B cell (primary cell): ENCODE measurements around the gene GRXCR2. TPM values are rescaled to one million over a fixed set of nuclear protein-coding genes. Genes with fewer than 3 reads are reported as not detected.

ENCODE experiments used
- ATAC-seq: fragments of 200-7000 bp; cut with Tn5 transposase; one replicate; pipeline ENCODE4 v1.10.0; 2021; ENCODE audit warnings: low read depth, mild to moderate bottlenecking, moderate number of reproducible peaks, moderate library complexity
- CTCF ChIA-PET: fragments of 350-600 bp; sonication (Branson Sonifier 250); formaldehyde crosslinking; loops from one replicate; lab custom pipeline; 2021; ENCODE audit warnings: antibody characterized with exemption, inconsistent platforms; lab: Charles Lee
- POLR2A ChIA-PET: fragments of 350-600 bp; sonication (Branson Sonifier 250); formaldehyde crosslinking; loops from one replicate; lab custom pipeline; 2021; ENCODE audit warnings: antibody characterized with exemption; lab: Charles Lee
- DNase-seq: peaks from one replicate; pipeline ENCODE4 v3.0.0; 2013
- H2AFZ ChIP-seq: 2 replicates; pipeline ENCODE4 v1.6.1; 2012; ENCODE audit warnings: mild to moderate bottlenecking, low read depth, low read length; ENCODE audit not compliant: insufficient read depth, poor library complexity, severe bottlenecking
- H3K27ac ChIP-seq, 2 donors: 1 replicate in 1 of 2; 2 replicates in 1 of 2; pipeline ENCODE4 v1.5.1; 2012 to 2013; ENCODE audit warnings: low read length in 2 of 2, mild to moderate bottlenecking in 2 of 2, moderate library complexity in 1 of 2
- H3K27me3 ChIP-seq, 4 experiments: fragments of 200-600 bp in 1 of 4; sonication (generic) in 1 of 4; replicated peaks in 1 of 4; 1 replicate in 2 of 4; 2 replicates in 2 of 4; pipeline versions ENCODE4 v1.6.1 to v1.7.0; 2013 to 2016; ENCODE audit warnings: low read length in 3 of 4, mild to moderate bottlenecking in 2 of 4, mixed read lengths in 1 of 4, moderate library complexity in 1 of 4; ENCODE audit not compliant: insufficient read depth in 4 of 4, control insufficient read depth in 3 of 4; ENCODE audit errors: control extremely low read depth in 1 of 4
- H3K36me3 ChIP-seq, 2 experiments: replicated peaks in 1 of 2; 1 replicate in 1 of 2; 2 replicates in 1 of 2; pipeline versions ENCODE4 v1.6.1 to v1.7.1; 2013; ENCODE audit warnings: low read length in 1 of 2; ENCODE audit not compliant: insufficient read depth in 2 of 2, control insufficient read depth in 1 of 2; ENCODE audit errors: control extremely low read depth in 1 of 2, extremely low read depth in 1 of 2
- H3K4me1 ChIP-seq, 2 donors: fragments of 200-600 bp in 1 of 2; sonication (generic) in 1 of 2; 1 replicate in 1 of 2; 2 replicates in 1 of 2; pipeline versions ENCODE4 v1.5.1 to v1.6.1; 2013 to 2017; ENCODE audit warnings: low read length in 2 of 2; ENCODE audit not compliant: control insufficient read depth in 2 of 2, insufficient read depth in 2 of 2
- H3K4me2 ChIP-seq: replicated peaks from 2 replicates; pipeline ENCODE3; 2012; ENCODE audit warnings: mild to moderate bottlenecking, low read depth, low read length; ENCODE audit not compliant: poor library complexity, severe bottlenecking
- H3K4me3 ChIP-seq, 5 experiments: fragments of 200-600 bp in 1 of 5; sonication (generic) in 1 of 5; 1 replicate in 3 of 5; 2 replicates in 2 of 5; pipeline versions ENCODE4 v1.5.1 to v1.7.0; 2011 to 2016; ENCODE audit warnings: low read length in 4 of 5, mild to moderate bottlenecking in 4 of 5, low read depth in 2 of 5, control low read depth in 1 of 5, moderate library complexity in 1 of 5; ENCODE audit not compliant: insufficient read depth in 1 of 5; ENCODE audit errors: control extremely low read depth in 1 of 5, extremely low read depth in 1 of 5
- H3K79me2 ChIP-seq: fragments of 200-600 bp; sonication (generic); one replicate; pipeline ENCODE4 v1.6.0; 2016; ENCODE audit warnings: low read length; ENCODE audit not compliant: control insufficient read depth, insufficient read depth
- H3K9ac ChIP-seq: fragments of 200-600 bp; sonication (generic); 2 replicates; pipeline ENCODE4 v1.6.1; 2017; ENCODE audit warnings: mild to moderate bottlenecking, low read length, moderate library complexity
- H3K9me3 ChIP-seq, 3 donors: one replicate each; pipeline versions ENCODE4 v1.6.1 to v1.7.1; 2013; ENCODE audit warnings: low read length in 2 of 3; ENCODE audit not compliant: control insufficient read depth in 2 of 3, insufficient read depth in 1 of 3; ENCODE audit errors: control extremely low read depth in 1 of 3
- H4K20me1 ChIP-seq: 2 replicates; pipeline ENCODE4 v1.6.0; 2012; ENCODE audit warnings: mild to moderate bottlenecking, low read length; ENCODE audit not compliant: insufficient read depth, control insufficient read depth, poor library complexity, severe bottlenecking
- H3K27ac Mint-ChIP-seq: one replicate; pipeline ENCODE4 v1.8.0; 2021; ENCODE audit warnings: mixed read lengths
- H3K27me3 Mint-ChIP-seq: one replicate; pipeline ENCODE4 v1.8.0; 2021; ENCODE audit warnings: mixed read lengths
- H3K4me1 Mint-ChIP-seq: one replicate; pipeline ENCODE4 v1.8.0; 2021; ENCODE audit warnings: mixed read lengths
- H3K4me3 Mint-ChIP-seq: one replicate; pipeline ENCODE4 v1.8.0; 2021; ENCODE audit warnings: mixed read lengths
- H3K9me3 Mint-ChIP-seq: one replicate; pipeline ENCODE4 v1.8.0; 2022; ENCODE audit warnings: mixed read lengths; ENCODE audit not compliant: insufficient read depth
- CTCF ChIP-seq: fragments of 200-600 bp; IDR thresholded peaks from one replicate; pipeline ENCODE4 v1.8.0; 2022; ENCODE audit warnings: antibody characterized with exemption, mild to moderate bottlenecking
- EZH2 ChIP-seq: IDR thresholded peaks from 2 replicates; pipeline ENCODE4 v1.6.1; 2012; ENCODE audit warnings: borderline replicate concordance, low read depth, mild to moderate bottlenecking, moderate library complexity, low read length; ENCODE audit not compliant: insufficient read depth, poor library complexity, severe bottlenecking
- WGBS: methylation state at CpG from one replicate; pipeline ENCODE4 v1.1.5; 2013; ENCODE audit warnings: missing lambda C conversion rate; ENCODE audit not compliant: insufficient coverage; 5-methylcytosine and 5-hydroxymethylcytosine counted together
- intact Hi-C: fragments of 100-400 bp; cut with micrococcal nuclease; formaldehyde crosslinking; loops from one replicate; pipeline ENCODE4 v1.10.0; 2022
- polyA plus RNA-seq: library from polyadenylated mRNA; depleted of rRNA; stranded (reverse); fragments of >200 nt; gene quantifications from 2 replicates; pipeline ENCODE4 v1.2.3, GENCODE V29; 2012
- total RNA-seq, 2 donors: library from RNA; stranded (reverse); fragments of 120-200 nt in 1 of 2; gene quantifications; 1 replicate in 1 of 2; 2 replicates in 1 of 2; pipeline versions ENCODE4 v1.2.3 to v1.2.4, GENCODE V29; 2013 to 2022

GRXCR2 gene
- total and polyA plus RNA-seq, 2 donors (not counting 1 experiment from before 2014, with no cell fraction given): not detected

GRCh38 chr5:145919413-145919812 lies 46.6 kb upstream of the GRXCR2 start:
- Histone ChIP-seq H3K27me3 (no peaks in the 10 kb centered on the region), H3K4me3 (no peak overlapping the region), H2AFZ (no peak overlapping the region), H4K20me1 (no peaks in the 10 kb centered on the region), H3K9me3 (no peaks in the 10 kb centered on the region), H3K4me1 (no peaks in the 10 kb centered on the region), H3K27ac (no peak overlapping the region), H3K9ac (no peak overlapping the region), H3K36me3 (no peaks in the 10 kb centered on the region), H3K79me2 (no peaks in the 10 kb centered on the region), H3K4me2 (no peak overlapping the region)
- no peak for TF ChIP-seq EZH2
- TF ChIP-seq CTCF: no peak
- 92% methylated on average over 5 of the region's 6 CpGs for WGBS
- no peaks in the 10 kb centered on the region for H3K4me1 Mint-ChIP-seq
- ChIA-PET CTCF (no interaction called here), POLR2A (no interaction called here)
- ATAC-seq (no peak), DNase-seq (no peak)
- peaks cover 8% of the 10 kb centered on the region for H3K27me3 Mint-ChIP-seq
- H3K27ac Mint-ChIP-seq: no peak overlapping the region
- no peak overlapping the region for H3K4me3 Mint-ChIP-seq
- H3K9me3 Mint-ChIP-seq: no peaks in the 10 kb centered on the region
- intact Hi-C loops: no loop called here

- no peak overlapping the region for H3K4me3 ChIP-seq
- H3K27me3 Mint-ChIP-seq: peaks cover 8% of the 10 kb centered on the region
- H4K20me1 ChIP-seq: no peaks in the 10 kb centered on the region
- CTCF ChIA-PET: no interaction called here
- H3K79me2 ChIP-seq: no peaks in the 10 kb centered on the region
- no peaks in the 10 kb centered on the region for H3K4me1 Mint-ChIP-seq
- H3K4me1 ChIP-seq: no peaks in the 10 kb centered on the region
- intact Hi-C loops: no loop called here
- no peaks in the 10 kb centered on the region for H3K27me3 ChIP-seq
- TF ChIP-seq EZH2: no peak
- TF ChIP-seq CTCF: no peak
- POLR2A ChIA-PET: no interaction called here
- no peaks in the 10 kb centered on the region for H3K9me3 Mint-ChIP-seq
- H3K9me3 ChIP-seq: no peaks in the 10 kb centered on the region
- DNase-seq (no peak), ATAC-seq (no peak)
- no peak overlapping the region for H3K4me3 Mint-ChIP-seq
- H3K9ac ChIP-seq: no peak overlapping the region
- WGBS: 100% methylated on average over 1 of the region's 2 CpGs
- no peak overlapping the region for H2AFZ ChIP-seq
- H3K27ac Mint-ChIP-seq: no peak overlapping the region
- no peak overlapping the region for H3K27ac ChIP-seq
- H3K36me3 ChIP-seq: no peaks in the 10 kb centered on the region
- no peak overlapping the region for H3K4me2 ChIP-seq
Measured at GRCh38 chr5:145918397-145918796, 45.6 kb upstream of the GRXCR2 start.
